DND-41 (cell line): ENCODE measurements around the gene ASB16.

Source experiments
- ATAC-seq: fragments of 200-7000 bp; cut with Tn5 transposase; 3 replicates; pipeline ENCODE4 v1.9.1; 2021; ENCODE audit warnings: low read depth; ENCODE audit not compliant: insufficient read depth
- DNase-seq: peaks from one replicate; pipeline ENCODE4 v3.0.0-alpha.2; 2020
- H2AFZ ChIP-seq: 2 replicates; pipeline ENCODE4 v1.6.0; 2012; ENCODE audit warnings: low read depth, low read length
- H3K27ac ChIP-seq: 2 replicates; pipeline ENCODE4 v1.5.1; 2012; ENCODE audit warnings: low read length, inconsistent platforms
- H3K27me3 ChIP-seq: fragments of 200-600 bp; sonication (generic); 2 replicates; pipeline ENCODE4 v1.6.0; 2012; ENCODE audit warnings: low read length, mild to moderate bottlenecking, inconsistent platforms; ENCODE audit not compliant: insufficient read depth, poor library complexity
- H3K36me3 ChIP-seq: 2 replicates; pipeline ENCODE4 v1.5.1; 2012; ENCODE audit warnings: low read length, inconsistent platforms; ENCODE audit not compliant: insufficient read depth
- H3K4me1 ChIP-seq: 2 replicates; pipeline ENCODE4 v1.5.1; 2012; ENCODE audit warnings: mild to moderate bottlenecking, low read length; ENCODE audit not compliant: insufficient read depth
- H3K4me2 ChIP-seq: 2 replicates; pipeline ENCODE4 v1.6.0; 2012; ENCODE audit warnings: mild to moderate bottlenecking, moderate library complexity, low read length, inconsistent platforms; ENCODE audit not compliant: insufficient read depth
- H3K4me3 ChIP-seq, 2 experiments: fragments of 200-600 bp in 1 of 2; shearing (Covaris generic) in 1 of 2; 2 replicates each; pipeline ENCODE4 v1.5.1; 2012 to 2016; ENCODE audit warnings: inconsistent platforms in 2 of 2, low read length in 2 of 2, mild to moderate bottlenecking in 2 of 2, low read depth in 1 of 2, moderate library complexity in 1 of 2
- H3K79me2 ChIP-seq: 2 replicates; pipeline ENCODE4 v1.6.0; 2012; ENCODE audit warnings: low read length, inconsistent platforms; ENCODE audit not compliant: insufficient read depth
- H3K9ac ChIP-seq: 2 replicates; pipeline ENCODE4 v1.6.0; 2012; ENCODE audit warnings: low read depth, mild to moderate bottlenecking, inconsistent platforms, low read length, moderate library complexity
- H3K9me3 ChIP-seq: 2 replicates; pipeline ENCODE4 v1.5.1; 2012; ENCODE audit warnings: low read length, moderate library complexity, mild to moderate bottlenecking, inconsistent platforms; ENCODE audit not compliant: insufficient read depth, severe bottlenecking
- H4K20me1 ChIP-seq: 2 replicates; pipeline ENCODE4 v1.6.0; 2012; ENCODE audit warnings: low read length; ENCODE audit not compliant: insufficient read depth
- CTCF ChIP-seq: IDR thresholded peaks from 2 replicates; pipeline ENCODE4 v1.5.1; 2012; ENCODE audit warnings: borderline replicate concordance, low read length, moderate library complexity, mild to moderate bottlenecking; ENCODE audit not compliant: poor library complexity, severe bottlenecking; ENCODE audit errors: extremely low read depth
- EZH2 ChIP-seq: IDR thresholded peaks from 3 replicates; pipeline ENCODE4 v1.6.1; 2012; ENCODE audit warnings: borderline replicate concordance, low read depth, mild to moderate bottlenecking, moderate library complexity, low read length, inconsistent platforms; ENCODE audit not compliant: severe bottlenecking

The ASB16 gene

DNA sequence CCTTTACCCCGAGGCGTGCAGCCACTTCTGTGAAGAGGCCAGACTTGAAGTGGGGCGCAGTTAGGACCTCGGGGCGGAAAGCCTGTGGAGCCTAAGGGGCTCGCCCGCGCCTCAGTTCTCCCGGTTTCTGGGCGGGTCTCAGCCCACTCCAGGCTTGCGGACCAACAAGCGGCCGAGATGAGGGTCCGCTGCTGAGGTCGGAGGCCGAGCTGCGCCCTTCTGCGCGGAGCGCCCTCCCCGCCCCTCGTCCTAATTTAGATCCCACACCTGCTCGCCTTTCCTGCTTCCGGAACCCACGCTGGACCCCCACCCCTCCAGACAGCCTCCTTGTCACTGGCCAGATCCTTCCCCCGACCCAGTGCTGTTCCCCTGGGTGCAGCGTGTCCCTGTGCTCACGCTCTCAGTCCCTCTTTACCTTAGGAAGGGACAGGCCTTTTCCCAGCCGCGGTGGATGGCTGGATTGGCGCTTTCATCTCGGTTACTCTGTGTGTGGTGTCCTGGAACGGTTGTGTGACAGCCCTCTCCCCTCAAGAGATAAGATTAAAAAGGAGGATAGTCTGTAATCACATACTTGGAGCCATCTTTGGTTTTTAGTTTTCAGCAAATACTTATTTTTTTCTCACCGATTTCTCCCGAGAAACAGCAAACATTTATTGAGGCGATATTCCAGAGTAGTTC is 30.1 kb downstream of the ASB16 start:
- H3K36me3 ChIP-seq, result peaks cover 22% of the 10 kb centered on the region
- ATAC-seq (peak; percentile 1; the same call in 2 of the 3 replicates), DNase-seq (peak; percentile 47)
- H3K27me3 ChIP-seq, result no peaks in the 10 kb centered on the region
- TF ChIP-seq EZH2 (no peak), CTCF (no peak)
- no peaks in the 10 kb centered on the region for H3K9me3 ChIP-seq
- peak overlapping the region; percentile 84 for H2AFZ ChIP-seq
- peaks cover 19% of the 10 kb centered on the region for H4K20me1 ChIP-seq
- peaks cover 36% of the 10 kb centered on the region for H3K4me1 ChIP-seq
- H3K4me3 ChIP-seq, result peak overlapping the region; percentile 62 to 74
- peak overlapping the region; percentile 82 for H3K4me2 ChIP-seq
- peak overlapping the region; percentile 93 for H3K27ac ChIP-seq
- H3K9ac ChIP-seq, result peak overlapping the region; percentile 98
- peaks cover 36% of the 10 kb centered on the region for H3K79me2 ChIP-seq

DNA sequence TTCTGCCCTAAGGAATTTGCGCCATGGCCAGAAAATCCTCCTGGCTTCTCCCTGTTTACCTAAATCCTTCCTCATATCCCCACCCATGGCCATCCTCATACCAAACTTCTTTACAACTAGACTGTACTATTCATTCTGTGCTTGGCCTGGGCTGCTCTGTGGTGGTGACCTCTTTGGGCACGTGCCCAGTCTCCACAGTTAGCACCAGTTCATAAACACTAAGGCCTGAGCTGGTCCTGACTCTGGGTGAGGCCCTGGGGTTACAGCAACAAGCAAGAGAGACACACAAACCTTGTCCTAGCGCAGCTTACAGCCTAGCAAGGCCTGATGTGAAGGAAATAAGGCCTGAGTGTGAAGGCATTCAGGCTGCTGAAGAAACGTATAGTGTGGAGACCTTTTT is 32.3 kb downstream of the ASB16 start:
- Histone ChIP-seq H3K27me3 (no peaks in the 10 kb centered on the region), H3K4me2 (no peak overlapping the region), H3K36me3 (peaks cover 16% of the 10 kb centered on the region), H2AFZ (no peak overlapping the region), H3K27ac (no peak overlapping the region), H3K9me3 (no peaks in the 10 kb centered on the region), H3K9ac (no peak overlapping the region), H3K4me3 (no peak overlapping the region), H3K79me2 (peaks cover 21% of the 10 kb centered on the region), H4K20me1 (peaks cover 13% of the 10 kb centered on the region), H3K4me1 (peaks cover 25% of the 10 kb centered on the region)
- DNase-seq, result no peak
- TF ChIP-seq EZH2 (no peak), CTCF (no peak)
- no peak for ATAC-seq

GRCh38 chr17:44203731-44204440 is 33.4 kb downstream of the ASB16 start:
- peaks cover 24% of the 10 kb centered on the region for H3K36me3 ChIP-seq
- TF ChIP-seq EZH2, result no peak
- peak; percentile 82 for TF ChIP-seq CTCF
- no peak overlapping the region for H3K9ac ChIP-seq
- H3K79me2 ChIP-seq, result peaks cover 10% of the 10 kb centered on the region
- DNase-seq (peak; percentile 80), ATAC-seq (peak; percentile 27)
- peaks cover 4% of the 10 kb centered on the region for H4K20me1 ChIP-seq
- no peaks in the 10 kb centered on the region for H3K9me3 ChIP-seq
- H3K27ac ChIP-seq, result no peak overlapping the region
- peaks cover 15% of the 10 kb centered on the region for H3K4me1 ChIP-seq
- H3K4me2 ChIP-seq, result peak overlapping the region; percentile 2; the same call in 1 of the 2 replicates
- no peaks in the 10 kb centered on the region for H3K27me3 ChIP-seq
- H3K4me3 ChIP-seq, result no peak overlapping the region
- H2AFZ ChIP-seq, result no peak overlapping the region; the same call in 1 of the 2 replicates
